Measurements from ENCODE around the gene AFAP1.

AFAP1 gene

DNA sequence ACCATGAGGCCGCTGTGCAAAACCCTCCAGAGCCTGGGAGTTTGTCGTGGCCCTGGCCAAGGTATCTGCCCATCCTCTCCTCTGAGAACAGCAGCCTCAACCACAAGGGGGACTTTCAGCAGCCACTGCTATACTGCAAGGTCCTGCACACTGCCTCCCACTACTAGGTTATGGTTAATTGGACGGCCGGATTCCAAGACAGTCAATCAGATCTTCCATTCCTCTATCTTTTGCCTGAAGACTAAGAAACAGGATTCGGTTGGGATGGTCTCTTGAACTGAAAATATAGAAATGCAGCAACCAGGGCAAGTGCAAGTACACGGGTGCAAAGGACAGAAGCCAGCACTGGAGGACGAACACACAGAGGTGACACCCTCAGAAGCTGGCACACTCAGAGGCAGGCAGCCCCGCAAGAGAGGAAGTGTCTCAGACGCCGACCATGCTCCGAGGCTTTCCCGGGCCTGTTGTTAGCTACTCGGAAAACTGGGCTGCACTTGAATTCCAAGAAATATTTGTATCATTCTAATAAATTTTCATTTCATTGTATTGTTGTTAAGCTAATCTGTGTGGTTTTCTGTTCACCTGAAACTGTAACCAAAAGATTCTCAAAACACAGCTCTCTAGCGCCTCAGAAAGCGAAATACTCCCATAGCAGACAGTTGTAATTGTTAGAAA, 63.3 kb downstream of the AFAP1 start:
- H3K9me3 ChIP-seq: no peaks in the 10 kb centered on the region
- H3K4me3 ChIP-seq: peak overlapping the region; percentile 12 to 27
- intact Hi-C loops (cut with DNase I; ENCODE audit: low total_unique reads): loop anchor here (10.0 kb wide), 1 partner anchor 72 kb away; no protein-coding TSS in a partner anchor
- H3K4me1 ChIP-seq: peaks cover 4 to 68% (median 35%) of the 10 kb centered on the region in 4 donors
- H3K27ac ChIP-seq: peak overlapping the region; percentile 23 to 60
- H3K36me3 ChIP-seq: no peaks in the 10 kb centered on the region
- TF ChIP-seq, protein P1, sequence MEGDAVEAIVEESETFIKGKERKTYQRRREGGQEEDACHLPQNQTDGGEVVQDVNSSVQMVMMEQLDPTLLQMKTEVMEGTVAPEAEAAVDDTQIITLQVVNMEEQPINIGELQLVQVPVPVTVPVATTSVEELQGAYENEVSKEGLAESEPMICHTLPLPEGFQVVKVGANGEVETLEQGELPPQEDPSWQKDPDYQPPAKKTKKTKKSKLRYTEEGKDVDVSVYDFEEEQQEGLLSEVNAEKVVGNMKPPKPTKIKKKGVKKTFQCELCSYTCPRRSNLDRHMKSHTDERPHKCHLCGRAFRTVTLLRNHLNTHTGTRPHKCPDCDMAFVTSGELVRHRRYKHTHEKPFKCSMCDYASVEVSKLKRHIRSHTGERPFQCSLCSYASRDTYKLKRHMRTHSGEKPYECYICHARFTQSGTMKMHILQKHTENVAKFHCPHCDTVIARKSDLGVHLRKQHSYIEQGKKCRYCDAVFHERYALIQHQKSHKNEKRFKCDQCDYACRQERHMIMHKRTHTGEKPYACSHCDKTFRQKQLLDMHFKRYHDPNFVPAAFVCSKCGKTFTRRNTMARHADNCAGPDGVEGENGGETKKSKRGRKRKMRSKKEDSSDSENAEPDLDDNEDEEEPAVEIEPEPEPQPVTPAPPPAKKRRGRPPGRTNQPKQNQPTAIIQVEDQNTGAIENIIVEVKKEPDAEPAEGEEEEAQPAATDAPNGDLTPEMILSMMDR (IDR thresholded peaks at IDR 0.05): peak in 1 of 2 experiments; percentile 19
- no peaks in the 10 kb centered on the region for H3K27me3 ChIP-seq
- no peak for DNase-seq

DNA sequence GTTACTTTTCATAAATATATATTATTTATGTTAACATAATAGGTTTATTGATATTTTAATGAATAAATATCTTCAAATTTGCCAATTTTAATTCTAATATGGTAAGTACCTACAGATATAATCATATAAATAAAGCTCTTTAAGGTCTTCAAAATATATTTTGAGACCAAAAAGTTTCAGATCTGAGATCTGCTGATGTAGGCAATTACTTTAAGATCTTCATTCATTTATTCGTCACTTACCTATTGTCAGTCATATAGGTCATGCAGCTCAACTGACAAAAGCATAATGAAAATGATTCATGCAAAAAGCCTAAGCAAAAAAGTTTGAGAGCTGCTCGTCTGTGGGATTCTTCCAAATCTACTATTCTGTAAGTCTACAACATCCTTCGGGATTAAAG, 64.8 kb downstream of the AFAP1 start:
- no peak overlapping the region for H3K4me3 ChIP-seq
- H3K27ac ChIP-seq: no peak overlapping the region
- no peaks in the 10 kb centered on the region for H3K9me3 ChIP-seq
- H3K36me3 ChIP-seq: peaks cover 0 to 5% (median 0%) of the 10 kb centered on the region in 3 donors
- TF ChIP-seq, protein P1 (IDR thresholded peaks at IDR 0.05): no peak
- H3K27me3 ChIP-seq: no peaks in the 10 kb centered on the region
- peaks cover 5 to 67% (median 39%) of the 10 kb centered on the region in 4 donors for H3K4me1 ChIP-seq
- intact Hi-C loops (cut with DNase I; ENCODE audit: low total_unique reads): loop anchor here (10.0 kb wide), 1 partner anchor 70 kb away; no protein-coding TSS in a partner anchor
- DNase-seq: no peak

DNA sequence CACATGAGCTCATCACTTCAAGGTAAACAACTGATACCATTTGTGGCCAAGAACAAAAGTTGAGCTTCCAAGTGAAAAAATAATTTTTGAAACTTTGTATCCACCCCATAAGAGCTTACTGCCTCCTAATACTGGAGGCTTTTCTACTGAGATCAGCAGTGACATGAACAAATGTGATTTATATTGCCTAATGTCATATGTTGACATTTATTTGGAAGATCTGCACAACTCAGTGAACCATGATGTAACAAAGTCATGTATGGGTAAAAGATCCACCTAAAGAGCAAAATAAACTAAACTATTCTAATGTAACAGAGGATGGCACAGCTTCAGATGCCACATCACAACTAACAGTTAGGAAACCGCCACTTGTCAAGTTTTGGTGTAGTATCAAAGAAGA, 65.8 kb downstream of the AFAP1 start:
- TF ChIP-seq, protein P1 (IDR thresholded peaks at IDR 0.05): no peak
- Histone ChIP-seq H3K4me1 (peaks cover 5 to 57% (median 33%) of the 10 kb centered on the region in 4 donors), H3K27me3 (no peaks in the 10 kb centered on the region), H3K9me3 (no peaks in the 10 kb centered on the region), H3K27ac (no peak overlapping the region), H3K4me3 (no peak overlapping the region), H3K36me3 (peaks cover 0 to 5% (median 0%) of the 10 kb centered on the region in 3 donors)
- intact Hi-C loops (cut with DNase I; ENCODE audit: low total_unique reads): loop anchor here (10.0 kb wide), 1 partner anchor 69 kb away; no protein-coding TSS in a partner anchor
- DNase-seq: no peak

DNA sequence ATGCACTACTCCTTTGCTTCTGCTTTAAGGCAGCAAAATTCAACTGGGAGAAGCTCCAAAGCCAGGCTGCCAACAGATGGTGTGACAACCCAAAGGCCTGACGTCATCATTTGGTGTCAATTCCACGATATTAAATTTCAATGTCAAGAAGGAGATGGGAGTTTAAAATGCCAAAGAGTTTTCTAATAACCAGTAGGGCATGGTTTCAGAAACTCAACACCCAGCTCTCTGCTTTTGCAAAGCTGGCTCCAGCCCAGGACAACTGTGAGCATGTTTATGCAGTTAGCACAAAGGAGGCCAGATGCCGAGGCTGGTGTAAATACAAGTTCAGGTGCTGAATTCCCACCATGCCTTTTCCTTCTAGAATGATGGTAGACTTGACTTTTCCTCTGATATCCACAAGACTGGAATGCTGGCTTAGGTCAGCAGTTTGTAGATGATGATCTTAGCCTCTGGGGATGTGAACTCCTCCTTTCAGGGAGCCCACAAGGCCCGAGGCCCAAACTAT, 67.3 kb downstream of the AFAP1 start:
- DNase-seq: peak in 1 of 2 donors; percentile 59
- TF ChIP-seq, protein P1 (IDR thresholded peaks at IDR 0.05): no peak
- peaks cover 5 to 43% (median 25%) of the 10 kb centered on the region in 4 donors for H3K4me1 ChIP-seq
- H3K4me3 ChIP-seq: no peak overlapping the region
- peaks cover 0 to 5% (median 0%) of the 10 kb centered on the region in 3 donors for H3K36me3 ChIP-seq
- peak overlapping the region; percentile 33 to 67 for H3K27ac ChIP-seq
- H3K27me3 ChIP-seq: no peaks in the 10 kb centered on the region
- H3K9me3 ChIP-seq: no peaks in the 10 kb centered on the region
- intact Hi-C loops (cut with DNase I; ENCODE audit: low total_unique reads): loop anchor here (10.0 kb wide), 1 partner anchor 68 kb away; no protein-coding TSS in a partner anchor

DNA sequence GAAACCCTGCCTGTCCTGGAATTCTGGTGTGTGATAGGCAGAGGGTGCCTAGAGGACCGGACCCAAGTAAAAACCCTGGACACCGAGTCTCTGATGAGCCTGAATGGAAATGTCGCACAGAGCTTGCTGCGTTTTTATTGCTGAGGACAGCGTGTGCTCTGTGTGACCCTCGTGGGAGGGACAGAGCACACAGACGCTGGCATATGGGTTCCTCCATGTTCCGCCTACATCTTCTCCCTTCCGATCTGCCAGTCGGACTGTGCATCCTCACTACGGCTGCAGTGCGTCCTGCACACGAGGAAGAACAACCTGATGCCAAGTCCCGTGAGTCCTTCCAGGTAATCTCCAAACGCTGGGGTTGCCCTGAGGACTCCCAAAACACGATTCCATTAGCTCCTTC, 68.3 kb downstream of the AFAP1 start:
- TF ChIP-seq, protein P1 (IDR thresholded peaks at IDR 0.05): no peak
- Histone ChIP-seq H3K27me3 (no peaks in the 10 kb centered on the region), H3K27ac (peak overlapping the region; percentile 33 to 67), H3K36me3 (peaks cover 0 to 5% (median 0%) of the 10 kb centered on the region in 3 donors), H3K4me3 (peak overlapping the region; percentile 18 to 28), H3K4me1 (peaks cover 5 to 33% (median 20%) of the 10 kb centered on the region in 4 donors), H3K9me3 (no peaks in the 10 kb centered on the region)
- intact Hi-C loops (cut with DNase I; ENCODE audit: low total_unique reads): loop anchor here (10.0 kb wide), 1 partner anchor 67 kb away; no protein-coding TSS in a partner anchor
- DNase-seq: no peak
